Testis (tissue), 3 donors: ENCODE data around the gene MKRN1. TPM values are rescaled to one million over a fixed set of nuclear protein-coding genes. Genes with fewer than 3 reads are reported as not detected.

Experiments
- DNase-seq: peaks from one replicate; pipeline ENCODE4 v3.0.0-alpha.2; 2019
- H3K27ac ChIP-seq, 2 donors: fragments of 200-600 bp; sonication (generic); one replicate each; pipeline ENCODE4 v1.5.1; 2019
- H3K27me3 ChIP-seq: fragments of 200-600 bp; sonication (generic); one replicate; pipeline ENCODE4 v1.5.1; 2019
- H3K36me3 ChIP-seq: fragments of 200-600 bp; sonication (generic); one replicate; pipeline ENCODE4 v1.5.1; 2017; ENCODE audit warnings: low read depth; ENCODE audit errors: missing control alignments
- H3K4me1 ChIP-seq: fragments of 200-600 bp; sonication (generic); one replicate; pipeline ENCODE4 v1.5.1; 2019
- H3K4me3 ChIP-seq, 2 donors: fragments of 200-600 bp; sonication (generic); one replicate each; pipeline ENCODE4 v1.5.1; 2017 to 2019
- H3K9me3 ChIP-seq: fragments of 200-600 bp; sonication (generic); one replicate; pipeline ENCODE4 v1.5.1; 2017
- CTCF ChIP-seq, 3 experiments: fragments of 450-650 bp in 2 of 3; fragments of 200-600 bp in 1 of 3; sonication (generic) in 1 of 3; IDR thresholded peaks; one replicate each; pipeline ENCODE4 v1.5.1; 2016 to 2019; ENCODE audit warnings: antibody characterized with exemption in 3 of 3, mild to moderate bottlenecking in 2 of 3, moderate library complexity in 1 of 3
- POLR2A ChIP-seq: fragments of 450-650 bp; IDR thresholded peaks from one replicate; pipeline ENCODE4 v1.6.1; 2017; ENCODE audit warnings: antibody characterized with exemption, mild to moderate bottlenecking, moderate library complexity
- WGBS, 2 donors: methylation state at CpG; one replicate each; pipeline ENCODE4 v1.1.5; 2018; 5-methylcytosine and 5-hydroxymethylcytosine counted together
- intact Hi-C: fragments of 100-400 bp; cut with DNase I; formaldehyde crosslinking; loops from one replicate; pipeline ENCODE4 v1.15.1; 2023; ENCODE audit warnings: low total_unique reads
- polyA plus RNA-seq: library from polyadenylated mRNA; stranded (reverse); fragments of 350-450 nt; fragmentation: Illumina TruSeq; extraction: RNeasy Lipid Tissue Mini Kit (QIAGEN cat#74804); gene quantifications from one replicate; pipeline ENCODE4 v1.2.3, GENCODE V29; 2014; ENCODE audit warnings: low read depth, low replicate concordance; ENCODE audit not compliant: insufficient read depth
- total RNA-seq, 2 donors: library from RNA; depleted of rRNA; stranded (reverse); fragments of >200 nt; gene quantifications; one replicate each; pipeline ENCODE4 v1.2.3, GENCODE V29; 2016

Gene MKRN1
- total and polyA plus RNA-seq, 3 donors from 2014 or later: 142 to 320 (median 158) TPM

- intact Hi-C loops: no loop called here
- Histone ChIP-seq H3K36me3 (no peaks in the 10 kb centered on the region), H3K4me1 (no peaks in the 10 kb centered on the region), H3K4me3 (no peak within 1 kb of the TSS), H3K27me3 (no peaks in the 10 kb centered on the region), H3K27ac (no peak within 1 kb of the TSS), H3K9me3 (no peaks in the 10 kb centered on the region)
- no peak for TF ChIP-seq CTCF (IDR thresholded peaks at IDR 0.05)
- no peak for TF ChIP-seq POLR2A
- WGBS, 2 donors: 25 to 27% methylated on average over 21 to 22 of the region's 22 CpGs
- DNase-seq: no peak
Measured at GRCh38 chr7:140403878-140404564, 75.3 kb downstream of the MKRN1 start, which contains the start of gene RAB19. RAB19 (plus strand) TSS chr7:140404058; CDS start chr7:140407647, 3,589 bp downstream.

Other genes with a start within 250 kb of the MKRN1 start
- gene SLC37A3, start 81.0 kb downstream of the MKRN1 start, total RNA-seq: 10 to 100 TPM; 44.7 to 67.3 TPM
- gene SLC37A3, start 81.0 kb downstream of the MKRN1 start, polyA plus RNA-seq: 23.8 TPM
- not detected for gene RAB19, start 75.4 kb downstream of the MKRN1 start, total RNA-seq
- 0.59 TPM for gene RAB19, start 75.4 kb downstream of the MKRN1 start, polyA plus RNA-seq
- gene DENND2A, start 161.3 kb upstream of the MKRN1 start, total RNA-seq: 1 to 10 TPM; 4.1 to 5.5 TPM
- gene DENND2A, start 161.3 kb upstream of the MKRN1 start, polyA plus RNA-seq: 8.5 TPM
- 10 to 100 TPM; 20.4 to 21.2 TPM for gene ADCK2, start 193.4 kb upstream of the MKRN1 start, total RNA-seq
- 12.9 TPM for gene ADCK2, start 193.4 kb upstream of the MKRN1 start, polyA plus RNA-seq
- gene NDUFB2, start 217.2 kb upstream of the MKRN1 start, total RNA-seq: 100 to 1,000 TPM; 187 to 292 TPM
- 180 TPM for gene NDUFB2, start 217.2 kb upstream of the MKRN1 start, polyA plus RNA-seq